GM18907 (cell line): ENCODE measurements around the gene TEX11.
"Not testable (repeated sequence)": the region's sequence is repeated elsewhere in the genome, so short reads cannot be mapped to it uniquely, and the experiment has no call there.

Experiments used
- ATAC-seq: cut with Tn5 transposase; IDR thresholded peaks from one replicate; pipeline ENCODE4 v1.9.1; 2021; ENCODE audit warnings: mild to moderate bottlenecking, moderate library complexity; ENCODE audit not compliant: unreplicated experiment

The TEX11 gene

DNA sequence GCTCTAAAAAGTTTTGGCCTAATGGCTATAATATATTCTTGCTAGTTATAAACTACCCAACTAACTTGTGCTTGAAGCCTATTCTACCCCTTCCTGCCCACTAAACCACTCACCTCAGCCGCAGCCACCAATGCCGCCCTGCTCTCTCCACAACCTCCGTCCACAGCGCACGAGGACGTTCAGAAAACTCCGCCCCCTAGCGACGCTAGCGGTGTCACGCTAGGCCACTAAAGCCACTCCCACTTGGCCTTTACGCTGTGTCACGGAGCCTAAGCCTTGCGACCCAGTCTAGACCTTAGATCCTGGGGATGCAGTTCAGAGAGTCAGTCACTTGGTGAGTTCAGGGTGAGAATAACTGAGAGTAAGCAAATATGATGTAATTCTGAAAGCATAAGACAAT lies at the start of gene TEX11:
Gene TEX11, minus strand, starts transcription at position 171 of the 400 bp plus-strand sequence. CDS start 922 bp downstream, outside the sequence.
- no peak for ATAC-seq

- no peak for ATAC-seq
Measured at GRCh38 chrX:70954871-70955270, 46.4 kb upstream of the TEX11 start.

DNA sequence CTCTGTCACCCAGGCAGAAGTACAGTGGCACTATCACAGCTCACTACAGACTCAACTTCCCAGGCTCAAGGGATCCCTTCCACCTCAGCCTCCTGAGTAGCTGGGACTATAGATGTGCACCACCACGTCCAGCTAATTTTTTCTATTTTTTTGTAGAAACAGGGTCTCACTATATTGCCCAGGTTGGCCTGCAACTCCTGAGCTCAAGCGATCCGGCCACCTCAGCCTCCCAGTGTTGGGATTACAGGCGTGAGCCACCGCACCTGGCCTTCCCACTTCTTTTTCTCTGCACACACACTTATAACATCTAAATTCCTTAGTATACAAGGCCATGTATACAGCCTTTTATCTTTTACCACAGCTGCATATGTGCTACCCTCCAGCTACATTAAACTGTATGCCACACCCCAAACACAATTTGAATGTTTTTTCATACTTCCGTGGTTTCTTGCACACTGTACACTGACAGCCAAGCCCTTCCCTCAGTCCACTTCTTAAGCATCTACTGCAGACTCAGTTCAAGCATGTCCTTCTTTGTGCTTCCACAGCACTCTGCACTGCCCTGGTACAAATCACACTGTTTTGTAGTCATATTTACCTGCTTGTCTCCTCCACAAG lies 15.9 kb upstream of the TEX11 start:
- no peak for ATAC-seq

DNA sequence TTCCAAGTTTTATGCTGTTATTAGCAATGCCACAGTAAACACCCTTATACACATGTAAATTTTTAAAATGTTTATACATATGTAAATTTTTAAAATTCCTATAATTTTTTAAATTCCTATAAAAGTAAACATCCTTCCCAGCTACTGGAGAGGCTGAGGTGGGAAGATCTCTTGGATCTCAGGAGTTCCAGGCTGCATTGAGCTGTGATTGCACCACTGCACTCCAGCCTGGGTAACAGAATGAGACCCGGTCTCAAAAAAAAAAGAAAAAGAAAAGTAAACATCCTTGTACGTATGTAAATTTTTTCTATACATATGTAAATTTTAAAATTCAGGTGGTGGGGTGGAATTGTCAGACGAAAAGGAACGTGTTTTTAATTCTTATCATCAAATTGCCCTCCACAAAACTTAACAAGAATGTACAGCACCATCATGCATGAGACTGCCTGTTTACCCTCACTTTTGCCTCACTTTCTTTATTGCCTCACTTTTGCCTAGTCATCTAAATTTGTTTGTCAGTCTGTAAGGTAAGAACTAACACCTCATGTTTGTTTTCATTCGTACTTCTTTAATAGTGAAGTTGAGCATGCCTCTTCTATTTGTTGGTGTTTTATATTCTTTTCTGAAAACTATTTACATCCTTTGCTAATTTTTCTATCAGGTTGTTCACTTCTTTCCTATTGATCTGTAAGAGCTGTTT lies 14.4 kb upstream of the TEX11 start:
- no peak for ATAC-seq

- peak; percentile 61 for ATAC-seq
Measured at GRCh38 chrX:70921709-70922352, 13.3 kb upstream of the TEX11 start.

DNA sequence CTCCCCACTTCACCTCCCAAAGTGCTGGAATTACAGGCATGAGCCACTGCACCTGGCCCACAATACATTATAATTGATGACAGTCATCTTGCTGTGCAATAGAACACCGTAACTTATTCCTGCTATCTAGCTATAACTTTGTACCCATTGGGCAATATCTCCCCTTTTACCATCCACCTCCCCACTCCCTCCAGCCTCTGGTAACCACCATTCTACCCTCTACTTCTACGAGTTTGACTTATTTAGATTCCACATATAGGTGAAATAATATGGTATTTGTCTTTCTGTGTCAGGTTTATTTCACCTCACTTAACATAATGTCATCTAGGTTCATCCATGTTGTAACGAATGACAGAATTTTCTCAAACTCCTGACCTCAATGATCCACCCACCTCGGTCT lies 8.2 kb upstream of the TEX11 start:
- no peak for ATAC-seq

- ATAC-seq, result no peak
Measured at GRCh38 chrX:70907900-70908299, 611 bp downstream of the TEX11 start.

GRCh38 chrX:70901465-70901864 lies 7.0 kb downstream of the TEX11 start:
- ATAC-seq, result no peak

DNA sequence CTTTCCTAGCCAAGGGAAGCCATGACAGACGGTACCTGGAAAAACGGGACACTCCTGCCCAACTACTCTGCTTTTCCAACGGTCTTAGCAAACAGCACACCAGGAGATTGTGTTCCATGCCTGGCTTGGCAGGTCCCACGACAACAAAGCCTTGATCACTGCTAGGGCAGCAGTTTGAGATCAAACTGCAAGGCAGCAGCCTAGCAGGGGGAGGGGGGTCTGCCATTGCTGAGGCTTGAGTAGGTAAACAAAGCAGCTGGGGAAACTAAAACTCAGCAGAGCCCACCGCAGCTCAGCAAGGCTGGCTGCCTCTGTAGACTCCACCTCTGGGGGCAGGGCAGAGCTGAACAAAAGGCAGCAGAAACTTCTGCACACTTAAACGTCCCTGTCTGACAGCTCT lies 18.1 kb downstream of the TEX11 start:
- not testable (repeated sequence) for ATAC-seq

GRCh38 chrX:70878902-70879301 lies 29.6 kb downstream of the TEX11 start:
- ATAC-seq, result no peak

- no peak for ATAC-seq
Measured at GRCh38 chrX:70852294-70852693, 56.2 kb downstream of the TEX11 start.

- ATAC-seq, result not testable (repeated sequence)
Measured at GRCh38 chrX:70844081-70844480, 64.4 kb downstream of the TEX11 start.

GRCh38 chrX:70843620-70844019 lies 64.9 kb downstream of the TEX11 start:
- not testable (repeated sequence) for ATAC-seq

DNA sequence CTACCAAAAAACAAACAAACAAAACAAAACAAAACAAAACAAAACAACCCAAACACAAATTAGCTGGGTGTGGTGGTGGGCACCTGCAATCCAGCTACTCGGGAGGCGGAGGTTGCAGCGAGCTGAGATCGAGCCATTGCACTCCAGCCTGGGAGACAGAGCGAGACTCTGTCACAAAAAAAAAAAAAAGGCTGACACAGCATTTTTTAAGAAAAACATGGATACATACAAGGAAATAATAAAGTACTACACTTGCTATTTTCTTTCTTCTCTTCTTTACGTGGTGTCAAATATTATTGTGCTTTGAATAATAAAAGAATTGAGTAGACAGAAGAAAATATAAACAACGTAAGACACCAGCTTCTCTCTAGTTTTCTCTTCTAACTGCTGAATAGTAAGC lies 73.9 kb downstream of the TEX11 start:
- ATAC-seq, result no peak

DNA sequence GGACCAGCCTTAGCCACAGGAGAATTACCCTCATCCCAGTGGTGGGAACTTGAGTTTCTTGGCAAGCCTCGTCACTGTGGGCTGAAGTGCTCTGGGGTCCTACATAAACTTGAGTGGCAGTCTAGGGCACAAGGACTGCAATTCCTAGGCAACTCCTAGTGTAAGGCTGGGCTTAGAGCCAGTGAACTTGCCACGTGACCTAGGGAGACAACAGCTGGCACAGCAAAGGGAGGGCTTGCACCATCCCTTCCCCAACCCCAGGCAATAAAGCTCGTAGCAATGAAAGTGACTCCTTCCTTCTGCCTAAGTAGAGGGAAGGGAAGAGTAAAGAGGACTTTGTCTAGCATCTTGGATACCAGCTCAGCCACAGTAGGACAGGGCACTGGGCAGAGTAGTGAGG lies 81.8 kb downstream of the TEX11 start:
- no peak for ATAC-seq

GRCh38 chrX:70825366-70825765 lies 83.1 kb downstream of the TEX11 start:
- no peak for ATAC-seq

- ATAC-seq, result peak; percentile 62
Measured at GRCh38 chrX:70808942-70809940, 99.3 kb downstream of the TEX11 start.

DNA sequence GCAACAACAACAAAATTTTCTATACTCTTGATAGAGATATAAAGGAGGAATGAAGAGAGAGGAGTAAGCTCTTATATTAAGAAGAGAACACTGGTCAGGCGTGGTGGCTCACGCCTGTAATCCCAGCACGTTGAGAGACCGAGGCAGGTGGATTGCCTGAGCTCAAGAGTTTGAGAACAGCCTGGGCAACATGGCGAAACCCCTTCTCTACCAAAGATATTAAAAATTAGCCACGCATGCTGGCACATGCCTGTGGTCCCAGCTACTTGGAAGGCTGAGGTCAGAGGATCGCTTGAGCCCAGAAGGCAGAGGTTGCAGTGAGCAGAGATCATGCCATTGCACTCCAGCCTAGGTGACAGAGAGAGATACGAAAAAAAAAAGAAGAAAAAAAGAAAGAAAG lies 102.4 kb downstream of the TEX11 start:
- ATAC-seq, result no peak

- ATAC-seq, result peak; percentile 74
Measured at GRCh38 chrX:70796742-70797141, 111.8 kb downstream of the TEX11 start.

- no peak for ATAC-seq
Measured at GRCh38 chrX:70774223-70774622, 134.3 kb downstream of the TEX11 start.

- peak; percentile 61 for ATAC-seq
Measured at GRCh38 chrX:70769659-70770227, 138.8 kb downstream of the TEX11 start.
